ENCODE measurements around the gene DHRS7C. TPM values are rescaled to one million over a fixed set of nuclear protein-coding genes. Genes with fewer than 3 reads are reported as not detected.

Gene DHRS7C
- total RNA-seq, 1 experiment from 2014 or later: not detected

- no peaks in the 10 kb centered on the region for H3K9me3 ChIP-seq (ENCODE audit: low read length)
- no peaks in the 10 kb centered on the region for H3K9me2 ChIP-seq (replicated peaks; ENCODE audit: insufficient read depth, low read length)
- no peaks in the 10 kb centered on the region for H3K79me2 ChIP-seq (ENCODE audit: low read length)
- H3K9ac ChIP-seq (ENCODE audit: low read length): no peak within 1 kb of the TSS
- no peaks in the 10 kb centered on the region for H3K36me3 ChIP-seq (ENCODE audit: insufficient read depth, low read length)
- no peaks in the 10 kb centered on the region for H3K4me1 ChIP-seq (ENCODE audit: low read length)
- no peak within 1 kb of the TSS for H3K4me3 ChIP-seq (ENCODE audit: low read length)
- H3K27ac ChIP-seq (ENCODE audit: low read length): no peak within 1 kb of the TSS
- no peaks in the 10 kb centered on the region for H4K20me1 ChIP-seq (ENCODE audit: insufficient read depth, low read depth, low read length)
- H3K27me3 ChIP-seq (ENCODE audit: low read length): no peaks in the 10 kb centered on the region
- H2AFZ ChIP-seq (ENCODE audit: low read length): no peak within 1 kb of the TSS
- DNase-seq: no peak
- H3K4me2 ChIP-seq (ENCODE audit: low read depth, low read length, poor library complexity, severe bottlenecking): no peak within 1 kb of the TSS
These were observed 34.3 kb upstream of the DHRS7C start, which contains the start of gene GLP2R for GRCh38 chr17:9825641-9826150. Gene GLP2R (plus strand): TSS chr17:9825924. CDS start chr17:9826064, 140 bp downstream.

GRCh38 chr17:9824797-9825338, 33.5 kb upstream of the DHRS7C start:
- no peaks in the 10 kb centered on the region for H3K27me3 ChIP-seq (ENCODE audit: low read length)
- no peak overlapping the region for H3K9ac ChIP-seq (ENCODE audit: low read length)
- no peaks in the 10 kb centered on the region for H3K9me2 ChIP-seq (replicated peaks; ENCODE audit: insufficient read depth, low read length)
- H3K4me3 ChIP-seq (ENCODE audit: low read length): no peak overlapping the region
- no peaks in the 10 kb centered on the region for H3K4me1 ChIP-seq (ENCODE audit: low read length)
- no peak overlapping the region for H3K27ac ChIP-seq (ENCODE audit: low read length)
- H3K36me3 ChIP-seq (ENCODE audit: insufficient read depth, low read length): no peaks in the 10 kb centered on the region
- H3K4me2 ChIP-seq (ENCODE audit: low read depth, low read length, poor library complexity, severe bottlenecking): no peak overlapping the region
- H3K79me2 ChIP-seq (ENCODE audit: low read length): no peaks in the 10 kb centered on the region
- no peak for DNase-seq
- H3K9me3 ChIP-seq (ENCODE audit: low read length): no peaks in the 10 kb centered on the region
- H2AFZ ChIP-seq (ENCODE audit: low read length): no peak overlapping the region
- H4K20me1 ChIP-seq (ENCODE audit: insufficient read depth, low read depth, low read length): no peaks in the 10 kb centered on the region

DNA sequence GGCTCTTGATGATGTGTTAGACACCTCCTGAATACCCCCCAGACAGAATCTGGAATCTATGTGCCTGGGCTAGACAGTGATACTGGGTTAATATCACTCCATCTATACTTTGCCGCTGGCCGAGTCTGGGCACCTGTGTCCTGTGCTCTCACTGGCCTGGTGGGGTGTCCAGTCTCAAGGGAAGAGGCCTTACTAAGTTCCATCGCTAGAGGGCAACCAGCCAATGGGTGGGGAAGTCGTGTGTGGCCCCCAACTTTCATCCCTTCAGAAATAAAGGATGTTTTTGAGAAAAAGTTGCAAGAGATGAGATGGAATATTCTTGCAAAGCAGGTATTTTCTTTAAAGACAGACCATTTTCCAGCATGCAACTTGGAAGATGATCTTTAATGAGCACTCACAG, 32.7 kb upstream of the DHRS7C start:
- H3K27ac ChIP-seq (ENCODE audit: low read length): no peak overlapping the region
- no peaks in the 10 kb centered on the region for H4K20me1 ChIP-seq (ENCODE audit: insufficient read depth, low read depth, low read length)
- H3K4me1 ChIP-seq (ENCODE audit: low read length): no peaks in the 10 kb centered on the region
- no peaks in the 10 kb centered on the region for H3K79me2 ChIP-seq (ENCODE audit: low read length)
- no peak overlapping the region for H2AFZ ChIP-seq (ENCODE audit: low read length)
- no peak overlapping the region for H3K4me2 ChIP-seq (ENCODE audit: low read depth, low read length, poor library complexity, severe bottlenecking)
- no peaks in the 10 kb centered on the region for H3K9me2 ChIP-seq (replicated peaks; ENCODE audit: insufficient read depth, low read length)
- no peaks in the 10 kb centered on the region for H3K27me3 ChIP-seq (ENCODE audit: low read length)
- H3K4me3 ChIP-seq (ENCODE audit: low read length): no peak overlapping the region
- no peaks in the 10 kb centered on the region for H3K36me3 ChIP-seq (ENCODE audit: insufficient read depth, low read length)
- H3K9me3 ChIP-seq (ENCODE audit: low read length): no peaks in the 10 kb centered on the region
- no peak for DNase-seq
- no peak overlapping the region for H3K9ac ChIP-seq (ENCODE audit: low read length)

DNA sequence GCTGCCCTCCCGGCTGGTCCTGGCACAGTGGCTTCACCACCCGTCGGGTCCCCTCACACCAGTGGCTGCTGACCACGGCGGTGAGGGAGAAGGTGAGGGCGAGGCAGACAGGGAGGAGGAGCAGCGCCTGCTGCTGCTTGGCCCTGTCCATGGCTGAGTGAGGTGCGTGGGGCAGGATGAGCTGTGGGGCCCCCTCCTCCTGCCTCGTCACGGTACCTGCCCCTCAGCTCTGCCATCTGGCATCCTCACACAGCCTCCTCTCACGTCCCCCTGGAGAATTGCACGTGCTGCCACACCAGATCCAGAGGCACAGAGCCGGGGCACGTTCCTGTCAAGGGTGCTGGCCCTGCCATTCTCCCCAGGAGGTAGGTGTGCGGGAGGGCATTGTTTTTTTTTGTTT, 30.5 kb upstream of the DHRS7C start, which contains the start of gene GSG1L2:
TSS of gene GSG1L2 (minus strand) at position 159 of the 400 bp plus-strand sequence. CDS start at position 151, 8 bp downstream.
- Histone ChIP-seq H3K27me3 (ENCODE audit: low read length) (no peaks in the 10 kb centered on the region), H3K27ac (ENCODE audit: low read length) (no peak within 1 kb of the TSS), H3K9me2 (replicated peaks; ENCODE audit: insufficient read depth, low read length) (no peaks in the 10 kb centered on the region), H2AFZ (ENCODE audit: low read length) (no peak within 1 kb of the TSS), H3K9me3 (ENCODE audit: low read length) (no peaks in the 10 kb centered on the region), H3K79me2 (ENCODE audit: low read length) (no peaks in the 10 kb centered on the region), H4K20me1 (ENCODE audit: insufficient read depth, low read depth, low read length) (no peaks in the 10 kb centered on the region), H3K4me1 (ENCODE audit: low read length) (no peaks in the 10 kb centered on the region), H3K9ac (ENCODE audit: low read length) (no peak within 1 kb of the TSS), H3K4me3 (ENCODE audit: low read length) (no peak within 1 kb of the TSS), H3K4me2 (ENCODE audit: low read depth, low read length, poor library complexity, severe bottlenecking) (no peak within 1 kb of the TSS), H3K36me3 (ENCODE audit: insufficient read depth, low read length) (no peaks in the 10 kb centered on the region)
- DNase-seq: no peak

GRCh38 chr17:9820448-9820847, 29.1 kb upstream of the DHRS7C start:
- no peak overlapping the region for H3K27ac ChIP-seq (ENCODE audit: low read length)
- no peaks in the 10 kb centered on the region for H3K4me1 ChIP-seq (ENCODE audit: low read length)
- H3K4me2 ChIP-seq (ENCODE audit: low read depth, low read length, poor library complexity, severe bottlenecking): no peak overlapping the region
- H3K36me3 ChIP-seq (ENCODE audit: insufficient read depth, low read length): no peaks in the 10 kb centered on the region
- no peaks in the 10 kb centered on the region for H3K79me2 ChIP-seq (ENCODE audit: low read length)
- no peak overlapping the region for H3K4me3 ChIP-seq (ENCODE audit: low read length)
- H3K9me3 ChIP-seq (ENCODE audit: low read length): no peaks in the 10 kb centered on the region
- no peaks in the 10 kb centered on the region for H3K27me3 ChIP-seq (ENCODE audit: low read length)
- H3K9ac ChIP-seq (ENCODE audit: low read length): no peak overlapping the region
- H2AFZ ChIP-seq (ENCODE audit: low read length): no peak overlapping the region
- no peak for DNase-seq
- no peaks in the 10 kb centered on the region for H3K9me2 ChIP-seq (replicated peaks; ENCODE audit: insufficient read depth, low read length)
- no peaks in the 10 kb centered on the region for H4K20me1 ChIP-seq (ENCODE audit: insufficient read depth, low read depth, low read length)

- Histone ChIP-seq H3K27ac (ENCODE audit: low read length) (no peak overlapping the region), H3K4me1 (ENCODE audit: low read length) (no peaks in the 10 kb centered on the region), H3K79me2 (ENCODE audit: low read length) (no peaks in the 10 kb centered on the region), H2AFZ (ENCODE audit: low read length) (no peak overlapping the region), H3K27me3 (ENCODE audit: low read length) (no peaks in the 10 kb centered on the region), H3K4me3 (ENCODE audit: low read length) (no peak overlapping the region), H3K9me2 (replicated peaks; ENCODE audit: insufficient read depth, low read length) (no peaks in the 10 kb centered on the region), H4K20me1 (ENCODE audit: insufficient read depth, low read depth, low read length) (no peaks in the 10 kb centered on the region), H3K36me3 (ENCODE audit: insufficient read depth, low read length) (no peaks in the 10 kb centered on the region), H3K9me3 (ENCODE audit: low read length) (no peaks in the 10 kb centered on the region), H3K9ac (ENCODE audit: low read length) (no peak overlapping the region), H3K4me2 (ENCODE audit: low read depth, low read length, poor library complexity, severe bottlenecking) (no peak overlapping the region)
- DNase-seq: no peak
These were observed 27.4 kb upstream of the DHRS7C start for GRCh38 chr17:9818760-9819159.

GRCh38 chr17:9817086-9817485, 25.7 kb upstream of the DHRS7C start:
- Histone ChIP-seq H3K36me3 (ENCODE audit: insufficient read depth, low read length) (no peaks in the 10 kb centered on the region), H4K20me1 (ENCODE audit: insufficient read depth, low read depth, low read length) (no peaks in the 10 kb centered on the region), H3K4me1 (ENCODE audit: low read length) (no peaks in the 10 kb centered on the region), H3K79me2 (ENCODE audit: low read length) (no peaks in the 10 kb centered on the region), H3K9ac (ENCODE audit: low read length) (no peak overlapping the region), H3K9me2 (replicated peaks; ENCODE audit: insufficient read depth, low read length) (no peaks in the 10 kb centered on the region), H3K4me3 (ENCODE audit: low read length) (no peak overlapping the region), H2AFZ (ENCODE audit: low read length) (no peak overlapping the region), H3K4me2 (ENCODE audit: low read depth, low read length, poor library complexity, severe bottlenecking) (no peak overlapping the region), H3K27me3 (ENCODE audit: low read length) (no peaks in the 10 kb centered on the region), H3K9me3 (ENCODE audit: low read length) (no peaks in the 10 kb centered on the region), H3K27ac (ENCODE audit: low read length) (no peak overlapping the region)
- DNase-seq: no peak

DNA sequence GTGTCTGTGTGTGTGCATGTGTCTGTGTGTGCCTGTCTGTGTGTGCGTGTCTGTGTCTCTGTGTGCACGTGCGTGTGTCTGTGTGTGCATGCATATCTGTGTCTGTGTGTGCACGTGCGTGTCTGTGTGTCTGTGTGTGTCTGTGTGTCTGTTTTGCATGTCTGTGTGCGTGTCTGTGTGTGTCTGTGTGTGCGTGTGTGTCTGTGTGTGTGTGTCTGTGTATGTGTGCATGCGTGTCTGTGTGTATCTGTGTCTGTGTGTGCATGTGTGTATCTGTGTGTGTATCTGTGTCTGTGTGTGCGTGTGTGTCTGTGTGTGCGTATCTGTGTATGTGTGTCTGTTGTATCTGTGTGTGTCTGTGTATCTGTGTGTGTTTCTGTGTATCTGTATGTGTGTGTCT, 25.1 kb upstream of the DHRS7C start:
- no peaks in the 10 kb centered on the region for H3K9me3 ChIP-seq (ENCODE audit: low read length)

More for the DNA sequence above, 25.1 kb upstream of the DHRS7C start:
- no peaks in the 10 kb centered on the region for H4K20me1 ChIP-seq (ENCODE audit: insufficient read depth, low read depth, low read length)
- no peaks in the 10 kb centered on the region for H3K36me3 ChIP-seq (ENCODE audit: insufficient read depth, low read length)
- DNase-seq: no peak
- no peak overlapping the region for H2AFZ ChIP-seq (ENCODE audit: low read length)
- no peaks in the 10 kb centered on the region for H3K79me2 ChIP-seq (ENCODE audit: low read length)
- H3K9ac ChIP-seq (ENCODE audit: low read length): no peak overlapping the region
- no peak overlapping the region for H3K4me3 ChIP-seq (ENCODE audit: low read length)
- H3K27me3 ChIP-seq (ENCODE audit: low read length): no peaks in the 10 kb centered on the region
- H3K27ac ChIP-seq (ENCODE audit: low read length): no peak overlapping the region
- H3K9me2 ChIP-seq (replicated peaks; ENCODE audit: insufficient read depth, low read length): no peaks in the 10 kb centered on the region
- H3K4me2 ChIP-seq (ENCODE audit: low read depth, low read length, poor library complexity, severe bottlenecking): no peak overlapping the region
- H3K4me1 ChIP-seq (ENCODE audit: low read length): no peaks in the 10 kb centered on the region

All from Karpas-422 (cell line).